CD4-positive, alpha-beta T cell treated with Interferon gamma for 1 hour (primary cell): ENCODE data around the gene DNAAF5.
"Not testable (repeated sequence)": the region's sequence is repeated elsewhere in the genome, so short reads cannot be mapped to it uniquely, and the experiment has no call there.

Source experiments
- DNase-seq: peaks from one replicate; pipeline ENCODE4 v3.0.0-alpha.2; 2020

Gene DNAAF5

GRCh38 chr7:730501-731439 is 4.3 kb downstream of the DNAAF5 start:
- no peak for DNase-seq

- no peak for DNase-seq
Observed at GRCh38 chr7:731440-732085, 5.1 kb downstream of the DNAAF5 start.

- no peak for DNase-seq
Observed at GRCh38 chr7:732094-732541, 5.6 kb downstream of the DNAAF5 start.

GRCh38 chr7:732556-732955 is 6.1 kb downstream of the DNAAF5 start:
- DNase-seq, result no peak

- no peak for DNase-seq
Observed at GRCh38 chr7:734214-734613, 7.7 kb downstream of the DNAAF5 start.

- DNase-seq, result no peak
Observed at GRCh38 chr7:734808-735207, 8.3 kb downstream of the DNAAF5 start.

GRCh38 chr7:738241-738640 is 11.7 kb downstream of the DNAAF5 start:
- no peak for DNase-seq

GRCh38 chr7:738723-739454 is 12.4 kb downstream of the DNAAF5 start:
- no peak for DNase-seq

- DNase-seq, result no peak
Observed at GRCh38 chr7:739455-739982, 13.0 kb downstream of the DNAAF5 start.

GRCh38 chr7:739983-740942 is 13.8 kb downstream of the DNAAF5 start:
- DNase-seq, result no peak

- DNase-seq, result no peak
Observed at GRCh38 chr7:741191-741671, 14.7 kb downstream of the DNAAF5 start.

- DNase-seq, result no peak
Observed at GRCh38 chr7:741850-742249, 15.4 kb downstream of the DNAAF5 start.

GRCh38 chr7:742791-743190 is 16.3 kb downstream of the DNAAF5 start:
- no peak for DNase-seq

GRCh38 chr7:743341-744127 is 17.0 kb downstream of the DNAAF5 start:
- DNase-seq, result not testable (repeated sequence)

GRCh38 chr7:744128-744520 is 17.6 kb downstream of the DNAAF5 start:
- not testable (repeated sequence) for DNase-seq

- DNase-seq, result no peak
Observed at GRCh38 chr7:744854-745430, 18.4 kb downstream of the DNAAF5 start.

- DNase-seq, result no peak
Observed at GRCh38 chr7:745431-746154, 19.1 kb downstream of the DNAAF5 start.

GRCh38 chr7:746155-747061 is 19.9 kb downstream of the DNAAF5 start:
- DNase-seq, result no peak

- DNase-seq, result no peak
Observed at GRCh38 chr7:747186-747585, 20.7 kb downstream of the DNAAF5 start.
